ENCODE results near the gene GAGE12H. TPM values are rescaled to one million over a fixed set of nuclear protein-coding genes. Genes with fewer than 3 reads are reported as not detected.

The GAGE12H gene
- total RNA-seq = not detected in 2 replicates

GRCh38 chrX:49579649-49580048 lies at the start of gene GAGE12H:
TSS of gene GAGE12H (plus strand) at chrX:49579949. CDS start at chrX:49581104, 1,155 bp downstream.

GRCh38 chrX:49531877-49532276 lies 47.9 kb upstream of the GAGE12H start, which contains the start of gene GAGE12C:
TSS of gene GAGE12C (plus strand) at chrX:49532177. CDS start at chrX:49533332, 1,155 bp downstream.

GRCh38 chrX:49541433-49541832 lies 38.3 kb upstream of the GAGE12H start, which contains the start of gene GAGE12D:
TSS of gene GAGE12D (plus strand) at chrX:49541733. CDS start at chrX:49542888, 1,155 bp downstream.

GRCh38 chrX:49550989-49551388 lies 28.8 kb upstream of the GAGE12H start, which contains the start of gene GAGE12E:
TSS of gene GAGE12E (plus strand) at chrX:49551289. CDS start at chrX:49552444, 1,155 bp downstream.

GRCh38 chrX:49560542-49560941 lies 19.2 kb upstream of the GAGE12H start, which contains the start of gene GAGE12F:
TSS of gene GAGE12F (plus strand) at chrX:49560842. CDS start at chrX:49561997, 1,155 bp downstream.

GRCh38 chrX:49570100-49570499 lies 9.6 kb upstream of the GAGE12H start, which contains the start of gene GAGE12G:
TSS of gene GAGE12G (plus strand) at chrX:49570400. CDS start at chrX:49571555, 1,155 bp downstream.

GRCh38 chrX:49589196-49589595 lies 9.4 kb downstream of the GAGE12H start, which contains the start of gene GAGE2A:
TSS of gene GAGE2A (plus strand) at chrX:49589496. CDS start at chrX:49590651, 1,155 bp downstream.

GRCh38 chrX:49598720-49599119 lies 19.0 kb downstream of the GAGE12H start, which contains the start of gene GAGE1:
TSS of gene GAGE1 (plus strand) at chrX:49599020. CDS start at chrX:49600175, 1,155 bp downstream.

Other genes with a start within 250 kb of the GAGE12H start
- not detected in 2 replicates for gene GAGE13, start 248.4 kb upstream of the GAGE12H start, total RNA-seq
- not detected in 2 replicates for gene GAGE12C, start 47.8 kb upstream of the GAGE12H start, total RNA-seq
- not detected in 2 replicates for gene GAGE12D, start 38.2 kb upstream of the GAGE12H start, total RNA-seq
- not detected in 2 replicates for gene GAGE12E, start 28.7 kb upstream of the GAGE12H start, total RNA-seq
- not detected in 2 replicates for gene GAGE12F, start 19.1 kb upstream of the GAGE12H start, total RNA-seq
- not detected in 2 replicates for gene GAGE12G, start 9.5 kb upstream of the GAGE12H start, total RNA-seq
- not detected in 2 replicates for gene GAGE2A, start 9.5 kb downstream of the GAGE12H start, total RNA-seq
- gene GAGE1, start 19.1 kb downstream of the GAGE12H start, total RNA-seq = not detected in 2 replicates
- not detected in 2 replicates for gene PAGE1, start 116.0 kb downstream of the GAGE12H start, total RNA-seq
- gene PAGE4, start 249.4 kb downstream of the GAGE12H start, total RNA-seq = not detected in 2 replicates

Measured in uterine smooth muscle cell (primary cell).